GM12892 (cell line): ENCODE results near the gene PATJ.

ENCODE experiments used
- POLR2A ChIP-seq: IDR thresholded peaks from 2 replicates; pipeline ENCODE4 v1.6.1; 2011; ENCODE audit warnings: low read depth, low read length, control low read depth
- POLR2AphosphoS5 ChIP-seq: IDR thresholded peaks from 2 replicates; pipeline ENCODE4 v1.6.1; 2011; ENCODE audit warnings: low read depth, low read length, control low read depth

DNA sequence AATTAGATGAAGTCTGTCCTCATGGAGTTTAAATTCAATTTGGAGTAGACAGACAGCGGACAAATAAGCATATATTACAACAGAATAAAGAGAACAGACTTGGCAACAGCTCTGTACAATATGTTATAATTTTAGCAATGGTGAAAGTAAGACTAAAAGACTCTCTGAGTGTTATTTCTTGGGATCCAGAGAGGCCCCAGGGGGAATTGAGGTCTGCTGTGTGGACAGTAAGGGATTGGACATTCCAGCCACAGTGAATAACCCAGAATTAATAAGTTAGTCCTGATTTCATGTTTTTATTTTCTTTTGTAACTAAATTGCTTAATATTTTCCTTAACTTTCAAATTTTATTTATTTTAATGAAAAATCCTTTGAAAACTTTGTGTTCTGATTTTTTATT lies 101.7 kb downstream of the PATJ start:
- TF ChIP-seq POLR2A (no peak), POLR2AphosphoS5 (no peak)
